GM06990 (cell line): ENCODE measurements around the gene EPB41.
"Not testable (repeated sequence)": the region's sequence is repeated elsewhere in the genome, so short reads cannot be mapped to it uniquely, and the experiment has no call there.

Source experiments
- DNase-seq: peaks from one replicate; pipeline ENCODE4 v3.0.0-alpha.2; 2011; ENCODE audit not compliant: insufficient read length; ENCODE audit errors: extremely low read depth
- H3K27me3 ChIP-seq: replicated peaks from 2 replicates; pipeline ENCODE4 v1.6.0; 2011; ENCODE audit warnings: low read length; ENCODE audit not compliant: control insufficient read depth, insufficient read depth
- H3K36me3 ChIP-seq: 2 replicates; pipeline ENCODE4 v1.5.1; 2011; ENCODE audit warnings: low read length; ENCODE audit not compliant: control insufficient read depth, insufficient read depth
- H3K4me3 ChIP-seq: replicated peaks from 2 replicates; pipeline ENCODE4 v1.5.1; 2011; ENCODE audit warnings: low read depth, mild to moderate bottlenecking, control low read depth, low read length
- TF ChIP-seq, protein P1 (sequence below): IDR thresholded peaks from 2 replicates; pipeline ENCODE4 v1.5.1; 2011; ENCODE audit warnings: low read length, control low read depth, mild to moderate bottlenecking, inconsistent platforms; ENCODE audit not compliant: insufficient read depth, poor library complexity, severe bottlenecking

EPB41 gene

DNA sequence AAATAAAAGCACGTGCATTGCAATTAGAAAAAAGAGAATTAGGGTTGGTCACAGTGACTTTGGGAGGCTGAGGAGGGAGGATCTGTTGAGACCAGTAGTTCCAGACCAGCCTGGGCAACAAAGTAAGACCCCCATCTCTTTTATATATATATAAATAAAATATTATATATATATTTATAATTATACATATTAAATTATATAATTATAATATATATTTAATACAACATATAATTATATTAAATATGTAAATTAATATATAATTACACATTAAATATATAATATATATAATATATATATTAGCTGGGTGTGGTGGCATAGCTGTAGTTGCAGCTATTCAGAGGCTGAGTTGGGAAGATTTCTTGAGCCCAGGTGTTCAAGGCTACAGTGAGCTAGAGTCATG lies 186.1 kb downstream of the EPB41 start:
- H3K4me3 ChIP-seq = no peak overlapping the region
- TF ChIP-seq, protein P1, sequence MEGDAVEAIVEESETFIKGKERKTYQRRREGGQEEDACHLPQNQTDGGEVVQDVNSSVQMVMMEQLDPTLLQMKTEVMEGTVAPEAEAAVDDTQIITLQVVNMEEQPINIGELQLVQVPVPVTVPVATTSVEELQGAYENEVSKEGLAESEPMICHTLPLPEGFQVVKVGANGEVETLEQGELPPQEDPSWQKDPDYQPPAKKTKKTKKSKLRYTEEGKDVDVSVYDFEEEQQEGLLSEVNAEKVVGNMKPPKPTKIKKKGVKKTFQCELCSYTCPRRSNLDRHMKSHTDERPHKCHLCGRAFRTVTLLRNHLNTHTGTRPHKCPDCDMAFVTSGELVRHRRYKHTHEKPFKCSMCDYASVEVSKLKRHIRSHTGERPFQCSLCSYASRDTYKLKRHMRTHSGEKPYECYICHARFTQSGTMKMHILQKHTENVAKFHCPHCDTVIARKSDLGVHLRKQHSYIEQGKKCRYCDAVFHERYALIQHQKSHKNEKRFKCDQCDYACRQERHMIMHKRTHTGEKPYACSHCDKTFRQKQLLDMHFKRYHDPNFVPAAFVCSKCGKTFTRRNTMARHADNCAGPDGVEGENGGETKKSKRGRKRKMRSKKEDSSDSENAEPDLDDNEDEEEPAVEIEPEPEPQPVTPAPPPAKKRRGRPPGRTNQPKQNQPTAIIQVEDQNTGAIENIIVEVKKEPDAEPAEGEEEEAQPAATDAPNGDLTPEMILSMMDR = no peak
- no peaks in the 10 kb centered on the region for H3K27me3 ChIP-seq
- no peaks in the 10 kb centered on the region; the same call in 1 of the 2 replicates for H3K36me3 ChIP-seq
- no peak for DNase-seq

DNA sequence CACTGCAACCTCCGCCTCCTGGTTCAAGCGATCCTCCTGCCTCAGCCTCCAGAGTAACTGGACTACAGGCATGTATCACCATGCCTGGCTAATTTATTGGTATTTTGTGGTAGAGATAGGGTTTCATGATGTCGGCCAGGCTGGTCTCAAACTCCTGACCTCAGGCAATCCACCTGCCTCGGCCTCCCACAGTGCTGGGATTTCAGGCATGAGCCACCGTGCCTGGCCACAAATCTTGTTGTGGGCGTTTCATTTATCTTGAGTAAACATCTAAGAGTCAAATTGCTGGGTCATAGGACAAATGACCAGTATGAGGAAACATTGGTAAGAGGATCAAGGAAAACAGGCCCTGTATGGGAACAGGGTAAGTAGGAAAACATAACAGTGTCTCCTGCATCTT lies 191.5 kb downstream of the EPB41 start:
- Histone ChIP-seq H3K36me3 (peaks cover 3% of the 10 kb centered on the region), H3K4me3 (no peak overlapping the region), H3K27me3 (no peaks in the 10 kb centered on the region)
- DNase-seq = no peak
- TF ChIP-seq, protein P1 = no peak

DNA sequence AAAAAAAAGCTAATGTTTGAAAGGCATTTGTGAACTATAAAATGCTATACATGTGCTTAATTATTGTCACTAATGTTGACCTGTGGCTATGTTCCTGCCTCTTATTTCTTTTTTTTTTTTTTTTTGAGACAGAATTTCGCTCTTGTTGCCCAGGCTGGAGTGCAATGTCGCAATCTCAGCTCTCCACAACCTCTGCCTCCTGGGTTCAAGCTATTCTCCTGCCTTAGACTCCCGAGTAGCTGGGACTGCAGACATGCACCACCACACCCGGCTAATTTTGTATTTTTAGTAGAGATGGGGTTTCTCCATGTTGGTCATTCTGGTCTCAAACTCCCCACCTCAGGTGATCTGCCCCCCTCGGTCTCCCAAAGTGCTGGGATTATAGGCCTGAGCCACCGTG lies 193.7 kb downstream of the EPB41 start:
- not testable (repeated sequence) for H3K4me3 ChIP-seq, DNase-seq, H3K27me3 ChIP-seq, H3K36me3 ChIP-seq

DNA sequence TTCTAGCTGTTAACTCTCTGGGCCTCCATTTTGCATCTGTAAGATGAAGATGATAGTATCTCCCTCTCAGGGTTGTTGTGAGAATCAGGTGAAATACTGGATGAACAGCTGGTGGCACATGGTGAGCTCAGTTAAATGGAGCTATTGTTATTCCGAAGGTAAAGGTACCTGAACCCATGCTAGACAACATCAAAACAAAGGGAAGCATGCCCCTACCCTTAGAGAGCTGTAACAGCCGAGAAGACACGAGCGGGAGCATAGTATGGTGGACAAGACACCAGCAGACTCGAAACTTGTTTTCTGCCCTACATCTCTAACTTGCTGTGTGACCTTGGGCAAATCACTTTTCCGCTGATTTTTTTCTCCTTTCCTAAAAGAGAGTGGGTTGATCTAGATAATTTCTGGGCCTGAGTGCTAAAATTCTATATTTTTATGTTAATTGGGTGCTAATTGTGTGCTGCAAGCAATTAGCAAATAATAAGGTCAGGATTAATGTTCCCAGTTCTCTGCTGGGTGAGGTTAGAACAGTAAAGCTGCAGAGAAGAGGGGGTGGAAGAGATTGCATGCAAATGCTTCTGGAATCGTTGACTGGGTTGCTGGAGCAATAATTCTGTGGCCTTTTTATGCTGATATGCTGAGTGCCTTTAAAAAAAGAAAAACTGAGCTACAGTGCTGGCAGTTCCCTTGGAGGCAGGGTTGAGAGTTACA lies 198.5 kb downstream of the EPB41 start:
- TF ChIP-seq, protein P1 = no peak
- no peak overlapping the region for H3K4me3 ChIP-seq
- DNase-seq = no peak
- H3K36me3 ChIP-seq = peaks cover 4% of the 10 kb centered on the region
- H3K27me3 ChIP-seq = no peaks in the 10 kb centered on the region

DNA sequence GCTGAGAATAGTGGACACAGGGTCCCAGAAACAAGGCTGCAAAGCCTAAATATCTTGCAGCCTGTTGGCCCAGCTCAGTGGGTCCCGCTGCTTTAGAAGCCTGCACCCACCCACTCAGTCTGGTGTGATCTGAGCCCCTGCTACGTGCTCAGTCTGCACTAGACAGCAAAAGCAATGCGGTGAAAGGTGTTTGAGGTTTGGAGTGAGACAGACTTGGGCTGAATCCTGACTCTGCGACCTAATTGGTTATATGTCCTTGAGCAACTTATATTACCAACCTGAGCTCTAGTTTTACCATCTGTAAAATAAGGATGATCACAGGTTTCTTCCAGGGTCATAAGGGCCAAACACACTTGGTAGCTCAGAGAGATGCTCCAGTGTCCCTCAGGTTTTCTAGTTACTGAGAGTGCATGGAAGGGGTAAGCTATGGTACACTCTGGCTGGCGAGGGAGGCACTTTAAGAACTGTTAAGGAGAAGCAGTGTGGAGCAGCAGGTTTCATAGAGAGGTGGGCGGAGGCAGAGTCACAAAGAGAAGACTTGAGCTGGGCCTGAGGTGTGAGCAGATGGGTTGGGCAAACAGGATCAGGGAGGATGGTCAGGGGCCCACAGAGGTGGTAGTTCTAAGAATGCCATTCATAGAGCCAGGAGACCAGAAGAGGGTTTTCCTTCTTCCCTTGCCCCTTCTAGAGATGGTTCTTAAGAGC lies 199.2 kb downstream of the EPB41 start:
- H3K36me3 ChIP-seq = peaks cover 4% of the 10 kb centered on the region
- no peak for DNase-seq
- no peaks in the 10 kb centered on the region for H3K27me3 ChIP-seq
- no peak overlapping the region for H3K4me3 ChIP-seq
- TF ChIP-seq, protein P1 = no peak

DNA sequence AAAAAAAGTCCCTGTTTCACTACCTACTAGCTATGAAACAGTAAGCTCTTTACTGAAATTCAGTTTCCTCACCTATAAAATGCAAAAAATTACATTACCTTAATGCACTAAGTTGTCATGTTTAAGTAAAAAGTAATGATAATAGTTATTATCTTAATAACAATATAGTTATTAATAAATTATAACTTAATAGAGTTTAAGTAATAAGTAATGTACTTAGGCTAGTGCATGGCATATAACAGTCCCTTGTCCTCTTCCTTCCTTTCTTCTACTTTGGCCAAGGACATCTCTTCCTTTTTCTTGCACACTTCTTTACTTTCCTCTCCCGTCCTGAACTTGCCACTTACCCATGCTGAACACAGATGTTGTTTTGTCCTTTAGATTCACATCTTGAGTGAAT lies 200.3 kb downstream of the EPB41 start:
- DNase-seq = no peak
- H3K36me3 ChIP-seq = peaks cover 2% of the 10 kb centered on the region
- TF ChIP-seq, protein P1 = no peak
- no peaks in the 10 kb centered on the region for H3K27me3 ChIP-seq
- H3K4me3 ChIP-seq = no peak overlapping the region
